Hepatocyte (in vitro differentiated cells): ENCODE results near the gene ADSL. TPM values are rescaled to one million over a fixed set of nuclear protein-coding genes. Genes with fewer than 3 reads are reported as not detected.

Source experiments
- DNase-seq: peaks from one replicate; pipeline ENCODE4 v3.0.0-alpha.2; 2016; ENCODE audit warnings: low spot score
- H2AFZ ChIP-seq: fragments of 200-600 bp; sonication (generic); 2 replicates; pipeline ENCODE4 v1.6.0; 2016; ENCODE audit warnings: antibody characterized with exemption, mild to moderate bottlenecking
- H3K27ac ChIP-seq: fragments of 200-600 bp; sonication (generic); 2 replicates; pipeline ENCODE4 v1.5.1; 2016; ENCODE audit warnings: mild to moderate bottlenecking
- H3K27me3 ChIP-seq: fragments of 200-600 bp; sonication (generic); 2 replicates; pipeline ENCODE4 v1.6.1; 2016
- H3K36me3 ChIP-seq: fragments of 200-600 bp; sonication (generic); replicated peaks from 2 replicates; pipeline ENCODE4 v1.5.1; 2016; ENCODE audit warnings: low read depth; ENCODE audit not compliant: insufficient read depth
- H3K4me1 ChIP-seq: fragments of 200-600 bp; sonication (generic); 2 replicates; pipeline ENCODE4 v1.5.1; 2016; ENCODE audit warnings: mild to moderate bottlenecking, moderate library complexity; ENCODE audit not compliant: insufficient read depth
- H3K4me2 ChIP-seq: fragments of 200-600 bp; sonication (generic); 2 replicates; pipeline ENCODE4 v1.6.0; 2016
- H3K4me3 ChIP-seq: fragments of 200-600 bp; sonication (generic); 2 replicates; pipeline ENCODE4 v1.5.1; 2016; ENCODE audit warnings: mild to moderate bottlenecking
- H3K79me2 ChIP-seq: fragments of 200-600 bp; sonication (generic); 2 replicates; pipeline ENCODE4 v1.6.0; 2017; ENCODE audit warnings: mild to moderate bottlenecking
- H3K9me2 ChIP-seq: fragments of 200-600 bp; sonication (generic); replicated peaks from 2 replicates; pipeline ENCODE4 v1.6.0; 2017; ENCODE audit warnings: mild to moderate bottlenecking; ENCODE audit not compliant: insufficient read depth
- H3K9me3 ChIP-seq: fragments of 200-600 bp; sonication (generic); 2 replicates; pipeline ENCODE4 v1.5.1; 2016; ENCODE audit warnings: low read depth, mild to moderate bottlenecking
- H4K20me1 ChIP-seq: fragments of 200-600 bp; sonication (generic); 2 replicates; pipeline ENCODE4 v1.6.0; 2016; ENCODE audit warnings: mild to moderate bottlenecking; ENCODE audit not compliant: insufficient read depth, poor library complexity, severe bottlenecking
- EZH2 ChIP-seq: fragments of 200-600 bp; sonication (generic); IDR thresholded peaks from 2 replicates; pipeline ENCODE4 v1.6.1; 2016; ENCODE audit warnings: antibody characterized with exemption, mild to moderate bottlenecking, borderline replicate concordance
- EZH2phosphoT487 ChIP-seq: fragments of 200-600 bp; sonication (generic); IDR thresholded peaks from one replicate; pipeline ENCODE4 v1.6.1; 2018; ENCODE audit warnings: antibody characterized with exemption, mild to moderate bottlenecking, low read depth, moderate library complexity; ENCODE audit not compliant: unreplicated experiment, severe bottlenecking
- WGBS: methylation state at CpG from one replicate; pipeline ENCODE4 v1.1.6; 2016; ENCODE audit warnings: low lambda C conversion rate; ENCODE audit errors: missing lambda C conversion rate; 5-methylcytosine and 5-hydroxymethylcytosine counted together
- polyA plus RNA-seq: library from polyadenylated mRNA; unstranded; fragments of >200 nt; fragmentation: Nextera tagmentation; extraction: Ambion mirVana; gene quantifications from 2 replicates; pipeline ENCODE4 v1.2.1, GENCODE V29; 2016
- total RNA-seq: library from RNA; depleted of rRNA; stranded (reverse); fragments of >200 nt; gene quantifications from 2 replicates; pipeline ENCODE4 v1.2.3, GENCODE V29; 2014
- TF ChIP-seq, protein P1 (sequence below): fragments of 200-600 bp; sonication (generic); IDR thresholded peaks from 2 replicates; pipeline ENCODE4 v1.5.1; 2016; ENCODE audit warnings: antibody characterized with exemption, mild to moderate bottlenecking; ENCODE audit not compliant: poor library complexity

The ADSL gene
- total and polyA plus RNA-seq, 2 experiments from 2014 or later = 54.8 to 81.8 TPM

DNA sequence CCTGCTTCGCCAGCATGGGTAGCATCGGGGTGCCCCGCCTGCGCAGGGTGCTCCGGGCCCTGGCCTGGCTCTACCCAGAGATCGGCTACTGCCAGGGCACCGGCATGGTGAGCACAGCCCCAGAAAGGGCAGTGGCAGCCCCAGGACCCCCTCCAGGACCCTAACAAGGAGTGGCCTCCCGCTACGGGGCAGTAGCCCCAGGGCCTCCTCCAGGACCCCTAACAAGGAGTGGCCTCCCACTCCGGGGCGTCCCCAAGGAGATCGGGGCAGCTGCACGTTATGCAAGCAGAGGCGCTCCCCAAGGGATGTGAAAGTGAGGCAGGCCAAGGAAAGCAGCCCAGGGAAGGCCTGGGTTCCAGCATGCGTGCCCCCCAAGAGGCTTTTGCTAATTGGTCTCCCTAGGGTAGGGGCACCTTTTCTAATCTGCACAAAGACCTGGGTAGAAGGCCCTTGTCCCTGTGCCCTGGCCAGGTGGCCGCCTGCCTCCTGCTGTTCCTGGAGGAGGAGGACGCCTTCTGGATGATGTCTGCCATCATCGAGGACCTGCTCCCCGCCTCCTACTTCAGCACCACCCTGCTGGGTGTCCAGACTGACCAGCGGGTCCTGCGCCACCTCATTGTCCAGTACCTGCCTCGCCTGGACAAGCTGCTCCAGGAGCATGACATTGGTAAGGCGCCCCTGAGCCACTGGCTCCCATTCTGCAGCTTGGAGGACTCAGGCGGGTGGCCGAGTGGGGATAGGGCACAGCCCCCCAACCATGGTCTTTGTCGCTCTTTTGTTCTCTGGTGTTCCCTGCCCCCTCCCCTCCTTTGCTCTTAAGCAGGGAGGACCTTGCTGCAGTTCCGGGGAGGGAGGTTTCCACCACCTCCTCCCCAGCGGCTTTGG is 59.1 kb downstream of the ADSL start:
- Histone ChIP-seq H3K4me2 (no peak overlapping the region), H3K9me3 (no peaks in the 10 kb centered on the region), H3K36me3 (no peaks in the 10 kb centered on the region), H3K4me3 (no peak overlapping the region), H2AFZ (no peak overlapping the region), H3K27me3 (no peaks in the 10 kb centered on the region), H3K4me1 (no peaks in the 10 kb centered on the region), H3K79me2 (no peaks in the 10 kb centered on the region), H3K9me2 (no peaks in the 10 kb centered on the region), H3K27ac (no peak overlapping the region), H4K20me1 (no peaks in the 10 kb centered on the region)
- TF ChIP-seq EZH2 (no peak), EZH2phosphoT487 (no peak)
- TF ChIP-seq, protein P1, sequence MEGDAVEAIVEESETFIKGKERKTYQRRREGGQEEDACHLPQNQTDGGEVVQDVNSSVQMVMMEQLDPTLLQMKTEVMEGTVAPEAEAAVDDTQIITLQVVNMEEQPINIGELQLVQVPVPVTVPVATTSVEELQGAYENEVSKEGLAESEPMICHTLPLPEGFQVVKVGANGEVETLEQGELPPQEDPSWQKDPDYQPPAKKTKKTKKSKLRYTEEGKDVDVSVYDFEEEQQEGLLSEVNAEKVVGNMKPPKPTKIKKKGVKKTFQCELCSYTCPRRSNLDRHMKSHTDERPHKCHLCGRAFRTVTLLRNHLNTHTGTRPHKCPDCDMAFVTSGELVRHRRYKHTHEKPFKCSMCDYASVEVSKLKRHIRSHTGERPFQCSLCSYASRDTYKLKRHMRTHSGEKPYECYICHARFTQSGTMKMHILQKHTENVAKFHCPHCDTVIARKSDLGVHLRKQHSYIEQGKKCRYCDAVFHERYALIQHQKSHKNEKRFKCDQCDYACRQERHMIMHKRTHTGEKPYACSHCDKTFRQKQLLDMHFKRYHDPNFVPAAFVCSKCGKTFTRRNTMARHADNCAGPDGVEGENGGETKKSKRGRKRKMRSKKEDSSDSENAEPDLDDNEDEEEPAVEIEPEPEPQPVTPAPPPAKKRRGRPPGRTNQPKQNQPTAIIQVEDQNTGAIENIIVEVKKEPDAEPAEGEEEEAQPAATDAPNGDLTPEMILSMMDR = no peak
- WGBS = 93% methylated on average over 28 of the region's 28 CpGs
- no peak for DNase-seq

DNA sequence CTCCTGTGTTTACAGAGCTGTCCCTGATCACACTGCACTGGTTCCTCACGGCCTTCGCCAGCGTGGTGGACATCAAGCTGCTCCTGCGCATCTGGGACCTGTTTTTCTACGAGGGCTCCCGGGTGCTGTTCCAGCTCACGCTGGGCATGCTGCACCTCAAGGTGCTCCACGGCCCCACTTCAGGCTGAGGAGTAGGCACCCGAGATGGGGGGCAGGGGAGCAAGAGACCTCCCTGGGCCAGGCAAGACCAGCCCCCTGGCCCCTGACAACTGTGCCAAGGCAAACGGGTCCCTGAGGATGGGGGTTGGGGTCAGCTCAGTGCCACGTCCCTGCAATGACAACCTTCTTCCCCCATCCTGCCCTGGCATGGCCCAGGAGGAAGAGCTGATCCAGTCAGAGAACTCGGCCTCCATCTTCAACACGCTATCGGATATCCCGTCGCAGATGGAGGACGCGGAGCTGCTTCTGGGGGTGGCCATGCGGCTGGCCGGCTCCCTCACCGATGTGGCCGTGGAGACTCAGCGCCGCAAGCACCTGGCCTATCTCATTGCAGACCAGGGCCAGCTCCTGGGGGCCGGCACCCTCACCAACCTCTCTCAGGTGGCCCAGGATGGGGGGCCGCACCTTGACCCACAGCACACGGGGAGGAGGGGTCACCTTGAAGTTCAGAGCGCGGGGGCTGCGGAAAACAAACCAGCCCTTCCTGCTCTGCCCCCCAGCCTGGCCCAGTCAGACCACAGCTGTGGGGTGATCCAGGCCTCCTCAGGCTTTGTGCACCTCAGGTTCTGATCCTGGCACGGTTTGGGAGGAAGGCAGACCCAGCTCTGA is 60.0 kb downstream of the ADSL start:
- H4K20me1 ChIP-seq = no peaks in the 10 kb centered on the region
- no peaks in the 10 kb centered on the region for H3K27me3 ChIP-seq
- H3K27ac ChIP-seq = no peak overlapping the region
- no peak for DNase-seq
- no peaks in the 10 kb centered on the region for H3K9me2 ChIP-seq
- H3K4me1 ChIP-seq = no peaks in the 10 kb centered on the region
- H3K79me2 ChIP-seq = no peaks in the 10 kb centered on the region
- no peak overlapping the region for H3K4me3 ChIP-seq
- no peaks in the 10 kb centered on the region for H3K36me3 ChIP-seq
- no peaks in the 10 kb centered on the region for H3K9me3 ChIP-seq
- no peak for TF ChIP-seq EZH2
- TF ChIP-seq, protein P1 = no peak
- H3K4me2 ChIP-seq = no peak overlapping the region
- WGBS = 96% methylated on average over 29 of the region's 31 CpGs
- H2AFZ ChIP-seq = no peak overlapping the region

DNA sequence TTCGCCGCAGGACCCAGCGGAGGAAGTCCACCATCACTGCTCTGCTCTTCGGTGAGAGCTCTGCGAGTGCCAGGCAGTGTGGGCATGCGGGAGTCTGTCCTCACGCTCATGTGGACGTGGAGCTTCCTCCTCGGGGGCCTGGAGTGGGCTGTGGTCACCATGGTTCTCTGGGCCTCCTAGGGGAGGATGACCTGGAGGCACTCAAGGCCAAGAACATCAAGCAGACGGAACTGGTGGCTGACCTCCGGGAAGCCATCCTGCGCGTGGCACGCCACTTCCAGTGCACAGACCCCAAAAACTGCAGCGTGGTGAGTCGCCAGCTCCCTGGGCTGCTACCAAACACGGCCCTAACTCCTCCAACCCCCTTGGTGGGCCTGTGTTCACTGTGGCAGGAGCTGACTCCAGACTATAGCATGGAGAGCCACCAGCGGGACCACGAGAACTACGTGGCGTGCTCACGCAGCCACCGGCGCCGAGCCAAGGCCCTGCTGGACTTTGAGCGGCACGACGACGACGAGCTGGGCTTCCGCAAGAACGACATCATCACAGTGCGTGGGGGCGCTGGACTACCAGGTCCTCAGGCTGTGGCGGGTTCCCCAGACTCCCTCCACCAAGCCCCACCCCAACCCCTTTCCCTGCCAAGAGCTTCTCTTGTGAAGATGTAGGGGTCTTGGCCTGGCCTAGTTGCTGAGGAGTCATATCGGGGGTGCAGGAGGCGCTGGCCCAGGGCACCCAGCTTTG is 60.9 kb downstream of the ADSL start:
- no peak for DNase-seq
- Histone ChIP-seq H3K27ac (no peak overlapping the region), H3K4me2 (no peak overlapping the region), H3K9me3 (no peaks in the 10 kb centered on the region), H3K9me2 (no peaks in the 10 kb centered on the region), H2AFZ (no peak overlapping the region), H3K27me3 (no peaks in the 10 kb centered on the region), H3K4me1 (no peaks in the 10 kb centered on the region), H3K79me2 (no peaks in the 10 kb centered on the region), H3K4me3 (no peak overlapping the region), H3K36me3 (no peaks in the 10 kb centered on the region), H4K20me1 (no peaks in the 10 kb centered on the region)
- no peak for TF ChIP-seq EZH2
- WGBS = 94% methylated on average over 36 of the region's 37 CpGs
